Keratinocyte (primary cell): Measurements from ENCODE around the gene OSTN.

Source experiments
- CTCF ChIP-seq, 3 experiments: IDR thresholded peaks in 1 of 3; conservative IDR thresholded peaks in 1 of 3; optimal IDR thresholded peaks in 1 of 3; 2 replicates in 2 of 3; 3 replicates in 1 of 3; pipeline versions ENCODE3 to v1.5.1; 2011; ENCODE audit warnings: low read length in 3 of 3, mild to moderate bottlenecking in 3 of 3, moderate library complexity in 2 of 3, control low read depth in 1 of 3, inconsistent platforms in 1 of 3; ENCODE audit not compliant: insufficient read depth in 2 of 3; ENCODE audit errors: extremely low read depth in 1 of 3
- EZH2 ChIP-seq: IDR thresholded peaks from one replicate; pipeline ENCODE4 v1.6.1; 2012; ENCODE audit warnings: inconsistent platforms, mild to moderate bottlenecking, low read length, moderate library complexity

GRCh38 chr3:191306428-191306827 lies 107.4 kb downstream of the OSTN start:
- no peak for TF ChIP-seq CTCF (optimal IDR thresholded peaks at IDR 0.05 in 1 of 3, IDR thresholded peaks at IDR 0.05 in 1 of 3, conservative IDR thresholded peaks at IDR 0.05 in 1 of 3; ENCODE audit: extremely low read depth in 1 of 3, insufficient read depth in 2 of 3, low read length in 3 of 3)
- TF ChIP-seq EZH2 = no peak
